GM12873 (cell line): ENCODE measurements around the gene ZNF474.

Experiments used
- TF ChIP-seq, protein P1 (sequence below): IDR thresholded peaks from 2 replicates; pipeline ENCODE4 v1.5.1; 2012; ENCODE audit warnings: low read depth, mild to moderate bottlenecking, moderate library complexity, low read length, control low read depth; ENCODE audit not compliant: insufficient read depth; ENCODE audit errors: missing control alignments

ZNF474 gene

DNA sequence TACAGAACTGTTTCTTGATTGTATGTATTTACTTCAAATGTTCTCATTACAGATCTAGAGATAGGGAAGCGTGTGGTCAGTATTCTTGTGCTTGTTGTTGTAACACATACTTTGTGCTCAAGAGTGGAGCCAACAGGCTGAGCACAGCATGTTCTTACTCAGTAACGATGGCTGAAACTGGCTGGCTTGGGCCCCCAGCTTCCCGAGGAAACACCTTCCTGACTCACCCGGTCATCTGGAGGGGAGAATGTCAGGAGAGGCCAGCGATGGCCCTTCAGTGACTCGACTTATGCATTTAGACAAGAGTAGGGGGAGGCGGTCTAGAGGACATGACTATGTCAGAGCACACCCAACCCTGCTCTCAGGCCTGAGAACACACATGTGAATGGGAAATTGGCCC, 25.6 kb downstream of the ZNF474 start:
- TF ChIP-seq, protein P1, sequence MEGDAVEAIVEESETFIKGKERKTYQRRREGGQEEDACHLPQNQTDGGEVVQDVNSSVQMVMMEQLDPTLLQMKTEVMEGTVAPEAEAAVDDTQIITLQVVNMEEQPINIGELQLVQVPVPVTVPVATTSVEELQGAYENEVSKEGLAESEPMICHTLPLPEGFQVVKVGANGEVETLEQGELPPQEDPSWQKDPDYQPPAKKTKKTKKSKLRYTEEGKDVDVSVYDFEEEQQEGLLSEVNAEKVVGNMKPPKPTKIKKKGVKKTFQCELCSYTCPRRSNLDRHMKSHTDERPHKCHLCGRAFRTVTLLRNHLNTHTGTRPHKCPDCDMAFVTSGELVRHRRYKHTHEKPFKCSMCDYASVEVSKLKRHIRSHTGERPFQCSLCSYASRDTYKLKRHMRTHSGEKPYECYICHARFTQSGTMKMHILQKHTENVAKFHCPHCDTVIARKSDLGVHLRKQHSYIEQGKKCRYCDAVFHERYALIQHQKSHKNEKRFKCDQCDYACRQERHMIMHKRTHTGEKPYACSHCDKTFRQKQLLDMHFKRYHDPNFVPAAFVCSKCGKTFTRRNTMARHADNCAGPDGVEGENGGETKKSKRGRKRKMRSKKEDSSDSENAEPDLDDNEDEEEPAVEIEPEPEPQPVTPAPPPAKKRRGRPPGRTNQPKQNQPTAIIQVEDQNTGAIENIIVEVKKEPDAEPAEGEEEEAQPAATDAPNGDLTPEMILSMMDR = no peak

DNA sequence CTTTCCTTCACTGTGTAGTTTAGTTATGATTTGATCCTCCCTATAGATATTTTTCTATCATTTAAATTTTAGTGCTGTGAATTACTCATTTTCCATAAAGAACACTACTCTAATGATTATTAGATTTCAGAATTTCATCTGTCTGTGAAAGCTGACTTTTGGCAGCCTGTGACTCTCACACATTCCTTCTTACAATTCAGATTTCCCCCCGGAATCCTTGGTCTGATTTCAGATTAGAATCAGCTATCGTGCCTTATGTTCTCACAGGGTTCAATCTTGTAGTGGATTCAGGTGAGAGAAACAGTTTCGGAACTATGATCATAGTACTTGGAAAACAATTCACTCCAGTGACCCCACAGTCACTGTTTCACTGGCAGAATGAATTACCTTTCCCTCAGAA, 26.2 kb downstream of the ZNF474 start:
- TF ChIP-seq, protein P1 = no peak

DNA sequence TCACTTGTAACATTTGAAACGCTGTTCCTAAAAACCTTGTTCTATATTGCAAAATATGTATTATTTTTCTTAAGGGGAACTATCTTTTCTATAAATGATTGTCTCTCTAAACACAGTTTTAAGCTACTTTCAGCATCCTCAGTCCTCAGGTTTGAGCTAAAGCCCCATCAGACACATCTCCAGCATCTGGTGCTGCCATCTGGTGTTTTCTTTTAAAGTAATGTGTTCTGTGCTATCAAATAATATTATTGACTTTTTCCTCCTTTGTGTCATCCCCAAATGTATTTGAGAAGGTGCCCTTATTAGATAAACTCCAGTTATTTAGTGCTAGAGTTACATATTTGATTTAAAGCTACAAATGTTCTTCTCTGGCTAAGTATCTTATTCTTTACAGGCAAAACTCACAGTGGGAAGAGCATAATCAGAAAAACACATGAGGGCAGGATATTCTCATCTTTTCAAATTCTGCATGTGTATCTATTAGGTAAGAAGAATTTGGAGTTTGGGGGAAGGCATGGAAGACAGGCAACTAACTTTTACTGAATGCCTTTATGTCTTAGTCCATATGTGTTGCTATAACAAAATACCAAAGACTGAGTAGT, 27.5 kb downstream of the ZNF474 start:
- TF ChIP-seq, protein P1 = no peak

DNA sequence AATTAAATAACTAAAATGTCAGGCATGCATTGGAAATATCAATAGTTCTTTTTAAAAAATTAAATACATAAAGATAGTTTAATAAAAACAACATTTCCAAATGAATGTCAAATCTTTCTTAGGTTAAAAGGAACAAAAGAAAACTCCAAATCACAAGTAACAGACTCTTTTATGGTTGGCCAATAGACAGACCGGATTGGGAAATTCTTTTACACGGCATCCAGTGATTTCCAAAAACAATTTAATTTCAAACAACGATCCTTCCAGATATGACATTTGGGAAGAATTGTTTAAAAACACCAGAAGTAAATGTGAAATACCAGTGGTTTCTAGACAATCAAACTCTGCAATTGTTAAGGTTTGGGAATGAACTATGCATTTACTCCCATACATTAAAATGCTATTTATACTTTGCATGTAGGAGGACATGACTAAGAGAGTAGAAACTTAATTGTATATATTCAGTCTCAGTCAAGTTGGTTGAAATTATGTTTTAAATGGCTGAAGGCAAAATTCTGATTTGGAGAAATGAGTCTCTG, 32.8 kb downstream of the ZNF474 start:
- TF ChIP-seq, protein P1 = no peak

DNA sequence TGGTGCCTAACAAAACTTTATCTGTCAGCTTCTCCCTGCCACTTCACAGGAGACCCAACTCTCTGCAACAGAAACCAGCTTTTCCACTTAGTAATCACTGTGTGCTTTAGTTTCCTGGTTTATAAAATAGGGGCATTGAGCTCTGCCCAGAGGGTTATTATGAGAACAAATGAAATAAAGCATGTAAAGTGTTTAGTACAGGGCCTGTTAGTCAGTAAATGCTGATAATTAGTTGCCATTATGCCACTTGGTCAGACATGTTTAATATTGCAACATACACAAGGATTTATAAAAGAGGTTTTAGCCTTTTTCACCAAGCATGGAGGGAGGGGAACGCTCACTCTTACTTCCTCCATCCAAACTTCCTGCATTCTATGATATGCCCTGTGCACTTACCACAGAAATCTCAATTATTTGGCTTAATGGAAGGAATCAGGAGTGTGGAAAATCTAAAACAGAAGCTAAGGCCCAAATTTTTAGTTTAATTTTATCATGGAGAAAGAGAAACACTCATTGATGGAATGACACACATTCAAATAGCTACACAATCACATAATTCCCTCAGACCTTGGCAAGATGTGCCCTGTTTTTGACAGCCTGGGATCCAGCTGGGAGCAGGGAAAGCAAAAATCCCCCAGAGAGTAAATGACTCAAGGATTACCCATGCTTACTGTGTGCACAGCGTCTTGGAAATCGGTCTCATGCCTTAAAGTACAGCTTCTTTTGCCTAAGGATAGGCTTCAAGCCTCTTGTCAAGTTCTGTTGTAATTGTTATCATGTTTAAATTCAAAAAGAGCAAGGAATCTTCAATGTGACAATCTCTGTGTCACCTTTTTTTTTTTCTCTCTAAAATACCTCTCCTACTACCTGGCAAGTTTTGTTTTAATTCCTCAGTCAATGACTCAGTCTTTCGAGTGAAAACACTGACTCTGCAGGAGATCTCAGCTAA, 34.0 kb downstream of the ZNF474 start:
- TF ChIP-seq, protein P1 = no peak

DNA sequence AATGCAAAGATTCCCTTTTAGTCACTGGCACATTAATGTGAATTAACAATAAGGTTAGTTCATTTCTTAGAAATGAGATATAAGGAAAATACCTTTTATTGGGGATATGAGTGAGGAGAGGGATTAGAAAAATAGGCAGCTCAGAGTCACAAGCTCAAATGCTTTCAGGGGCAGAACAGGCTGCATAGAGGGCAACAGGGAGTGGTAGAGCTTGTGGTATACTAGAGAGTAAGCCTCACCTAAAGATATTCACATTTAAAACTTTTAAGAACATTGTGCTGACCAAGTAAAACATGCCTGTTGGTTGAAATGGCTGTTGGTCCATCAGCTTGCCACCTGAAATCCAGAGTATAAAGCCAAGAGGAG, 34.7 kb downstream of the ZNF474 start:
- TF ChIP-seq, protein P1 = no peak

DNA sequence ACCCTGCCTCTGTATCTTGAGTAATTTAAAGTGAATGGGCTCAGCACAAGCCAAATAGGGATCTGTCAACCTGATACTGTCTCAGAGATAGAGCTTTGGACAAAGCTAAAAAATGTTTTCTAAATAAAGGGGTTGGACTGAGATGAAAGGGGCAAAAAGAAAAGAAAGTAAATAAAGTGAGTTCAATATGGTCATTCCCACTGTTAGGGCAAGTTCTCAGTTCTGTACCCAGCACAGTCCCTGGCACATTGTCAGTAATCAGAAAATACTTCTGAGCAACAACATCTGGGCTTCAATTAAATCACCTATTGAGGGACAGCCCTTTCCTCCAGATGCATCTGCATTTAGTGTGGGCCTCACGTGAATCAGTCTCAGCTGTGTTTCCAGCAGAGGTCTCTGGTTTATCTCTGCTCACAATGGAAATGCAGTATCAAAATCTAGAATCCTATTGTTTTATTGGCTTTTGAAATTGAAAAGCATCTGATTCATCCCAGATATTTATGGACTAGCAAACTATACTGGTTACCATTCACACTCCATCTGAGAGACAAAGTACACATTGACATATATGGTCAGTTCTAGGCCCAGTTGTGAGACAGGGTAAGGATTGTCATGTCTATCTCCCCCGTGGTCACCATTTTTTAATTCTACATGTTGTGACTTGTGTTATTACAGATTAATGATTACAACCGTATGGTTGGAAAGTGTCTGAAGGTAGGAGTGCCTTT, 35.6 kb downstream of the ZNF474 start:
- TF ChIP-seq, protein P1 = no peak
